Adipose tissue (tissue), 3 donors: ENCODE measurements around the gene EIPR1. TPM values are rescaled to one million over a fixed set of nuclear protein-coding genes. Genes with fewer than 3 reads are reported as not detected.

Experiments
- H3K27ac ChIP-seq: one replicate; pipeline ENCODE4 v1.5.1; 2013; ENCODE audit warnings: low read depth, low read length
- WGBS, 3 donors: extraction: QIAGEN DNeasy Blood & Tissue Kit; methylation state at CpG; one replicate each; pipeline ENCODE4 v1.1.7; 2013; 5-methylcytosine and 5-hydroxymethylcytosine counted together
- polyA plus RNA-seq, 3 donors: library from polyadenylated mRNA; stranded (reverse); fragments of 200-250 nt; gene quantifications; one replicate each; pipeline ENCODE4 v1.2.3, GENCODE V29; 2013
- donor health status: healthy with polysubstance abuse.
- donor health status: Bipolar disorder and iron deficiency.
- donor health status: healthy.

Gene EIPR1
- polyA plus RNA-seq, 3 donors = 10.1 to 13.2 (median 10.3) TPM

GRCh38 chr2:3249476-3249962 is 128.1 kb downstream of the EIPR1 start:
- 92 to 98% (median 92%) methylated on average over 2 of the region's 2 CpGs for WGBS, 3 donors
- no peak overlapping the region for H3K27ac ChIP-seq

- WGBS, 3 donors = 88 to 94% (median 93%) methylated on average over 4 of the region's 4 CpGs
- no peak overlapping the region for H3K27ac ChIP-seq
Observed at GRCh38 chr2:3248754-3249475, 128.7 kb downstream of the EIPR1 start.

GRCh38 chr2:3246928-3247714 is 130.5 kb downstream of the EIPR1 start:
- 63 to 90% (median 77%) methylated on average over 10 of the region's 13 CpGs for WGBS, 3 donors
- H3K27ac ChIP-seq = no peak overlapping the region

- WGBS, 3 donors = 77 to 96% (median 85%) methylated on average over 4 to 5 of the region's 6 CpGs
- H3K27ac ChIP-seq = no peak overlapping the region
Observed at GRCh38 chr2:3246406-3246805, 131.2 kb downstream of the EIPR1 start.

GRCh38 chr2:3244486-3244885 is 133.1 kb downstream of the EIPR1 start:
- no peak overlapping the region for H3K27ac ChIP-seq
- WGBS, 3 donors = 91 to 96% (median 96%) methylated on average over 7 of the region's 7 CpGs

GRCh38 chr2:3243804-3244203 is 133.8 kb downstream of the EIPR1 start:
- 91 to 92% (median 91%) methylated on average over 6 of the region's 6 CpGs for WGBS, 3 donors
- H3K27ac ChIP-seq = no peak overlapping the region

- 30 to 69% (median 33%) methylated on average over 9 of the region's 9 CpGs for WGBS, 3 donors
- H3K27ac ChIP-seq = no peak overlapping the region
Observed at GRCh38 chr2:3242747-3243369, 134.8 kb downstream of the EIPR1 start.

GRCh38 chr2:3241971-3242746 is 135.5 kb downstream of the EIPR1 start:
- no peak overlapping the region for H3K27ac ChIP-seq
- 71 to 88% (median 71%) methylated on average over 23 to 25 of the region's 25 CpGs for WGBS, 3 donors

- no peak overlapping the region for H3K27ac ChIP-seq
- 75 to 77% (median 76%) methylated on average over 21 of the region's 21 CpGs for WGBS, 3 donors
Observed at GRCh38 chr2:3238951-3239841, 138.4 kb downstream of the EIPR1 start.

GRCh38 chr2:3236300-3237045 is 141.1 kb downstream of the EIPR1 start:
- no peak overlapping the region for H3K27ac ChIP-seq
- WGBS, 3 donors = 92 to 96% (median 92%) methylated on average over 12 of the region's 12 CpGs

GRCh38 chr2:3233877-3234276 is 143.7 kb downstream of the EIPR1 start:
- no peak overlapping the region for H3K27ac ChIP-seq
- 90 to 95% (median 95%) methylated on average over 2 of the region's 2 CpGs for WGBS, 3 donors

GRCh38 chr2:3229221-3229620 is 148.4 kb downstream of the EIPR1 start:
- WGBS, 3 donors = 87 to 95% (median 88%) methylated on average over 3 of the region's 3 CpGs
- H3K27ac ChIP-seq = no peak overlapping the region

GRCh38 chr2:3224681-3225080 is 152.9 kb downstream of the EIPR1 start:
- H3K27ac ChIP-seq = no peak overlapping the region
- WGBS, 3 donors = 86 to 91% (median 87%) methylated on average over 9 of the region's 9 CpGs

GRCh38 chr2:3223080-3223923 is 154.3 kb downstream of the EIPR1 start:
- WGBS, 3 donors = 76 to 90% (median 79%) methylated on average over 18 of the region's 18 CpGs

GRCh38 chr2:3222636-3223035 is 155.0 kb downstream of the EIPR1 start:
- WGBS, 3 donors = 86 to 94% (median 91%) methylated on average over 9 of the region's 9 CpGs
- H3K27ac ChIP-seq = no peak overlapping the region

More at GRCh38 chr2:3223080-3223923, 154.3 kb downstream of the EIPR1 start:
- H3K27ac ChIP-seq = no peak overlapping the region

GRCh38 chr2:3219536-3219935 is 158.1 kb downstream of the EIPR1 start:
- H3K27ac ChIP-seq = no peak overlapping the region
- 95 to 97% (median 96%) methylated on average over 4 of the region's 4 CpGs for WGBS, 3 donors
